ENCODE data around the gene TCEAL9. TPM values are rescaled to one million over a fixed set of nuclear protein-coding genes. Genes with fewer than 3 reads are reported as not detected.

The TCEAL9 gene
- total and polyA plus RNA-seq, 2 of the 8 experiments (the other 6 are each of a cell fraction or from before 2014, with no cell fraction given), result 22.2 to 36.8 TPM

- no peak for TF ChIP-seq EP300 (IDR thresholded peaks at IDR 0.05; ENCODE audit: borderline replicate concordance in 1 of 2, low read depth in 2 of 2, low read length in 2 of 2)
- no peak for TF ChIP-seq BACH1 (IDR thresholded peaks at IDR 0.05; ENCODE audit: low read length)
Measured at GRCh38 chrX:103369479-103369878, 13.2 kb downstream of the TCEAL9 start (continued).
